Right renal cortex interstitium (tissue), 3 donors: ENCODE results near the gene CDC42EP4. TPM values are rescaled to one million over a fixed set of nuclear protein-coding genes. Genes with fewer than 3 reads are reported as not detected.
"Not testable (repeated sequence)": the region's sequence is repeated elsewhere in the genome, so short reads cannot be mapped to it uniquely, and the experiment has no call there.

ENCODE experiments used
- DNase-seq, 3 donors: peaks; one replicate each; pipeline ENCODE4 v3.0.0-alpha.2; 2013; ENCODE audit warnings: low read depth in 3 of 3, low spot score in 2 of 3
- polyA plus RNA-seq, 3 donors: library from polyadenylated mRNA; unstranded; fragments of 120-200 nt; gene quantifications; one replicate each; pipeline ENCODE4 v1.2.1, GENCODE V29; 2013; ENCODE audit not compliant: insufficient read length in 3 of 3

Gene CDC42EP4
- polyA plus RNA-seq, 3 donors, result 41.5 to 45.8 (median 42.4) TPM

- DNase-seq, result no peak
Observed at GRCh38 chr17:73343739-73344454, 32.1 kb upstream of the CDC42EP4 start.

- peak in 2 of 3 donors; percentile 89 to 91 for DNase-seq
Observed at GRCh38 chr17:73343168-73343634, 31.4 kb upstream of the CDC42EP4 start.

GRCh38 chr17:73342541-73343167 is 30.9 kb upstream of the CDC42EP4 start:
- DNase-seq, result no peak

- peak in 2 of 3 donors; percentile 80 to 82 for DNase-seq
Observed at GRCh38 chr17:73342050-73342522, 30.3 kb upstream of the CDC42EP4 start.

GRCh38 chr17:73341350-73342049 is 29.7 kb upstream of the CDC42EP4 start:
- no peak for DNase-seq

- DNase-seq, result no peak
Observed at GRCh38 chr17:73340093-73340596, 28.3 kb upstream of the CDC42EP4 start.

- DNase-seq, result no peak
Observed at GRCh38 chr17:73338566-73339197, 26.9 kb upstream of the CDC42EP4 start.

GRCh38 chr17:73338050-73338521 is 26.3 kb upstream of the CDC42EP4 start:
- DNase-seq, result no peak

- DNase-seq, result no peak
Observed at GRCh38 chr17:73337330-73337710, 25.5 kb upstream of the CDC42EP4 start.

GRCh38 chr17:73336408-73337329 is 24.9 kb upstream of the CDC42EP4 start:
- DNase-seq, result no peak

- DNase-seq, result no peak
Observed at GRCh38 chr17:73335591-73336407, 24.0 kb upstream of the CDC42EP4 start.

- no peak for DNase-seq
Observed at GRCh38 chr17:73334771-73335513, 23.1 kb upstream of the CDC42EP4 start.

- not testable (repeated sequence) for DNase-seq
Observed at GRCh38 chr17:73333445-73333844, 21.6 kb upstream of the CDC42EP4 start.

GRCh38 chr17:73331060-73331459 is 19.3 kb upstream of the CDC42EP4 start:
- DNase-seq, result no peak

GRCh38 chr17:73327676-73328075 is 15.9 kb upstream of the CDC42EP4 start:
- no peak for DNase-seq

- DNase-seq, result no peak
Observed at GRCh38 chr17:73325527-73325842, 13.7 kb upstream of the CDC42EP4 start.

- no peak for DNase-seq
Observed at GRCh38 chr17:73324711-73325526, 13.1 kb upstream of the CDC42EP4 start.

- DNase-seq, result no peak
Observed at GRCh38 chr17:73324160-73324475, 12.3 kb upstream of the CDC42EP4 start.
